SW 1271 (cell line): ENCODE measurements around the gene FIGN.
A peak's percentile ranks its signal among the peaks of the same experiment; 100 is the strongest.

Source experiments
- DNase-seq, 2 experiments: peaks; one replicate each; lab custom pipeline; 2025; lab: John Stamatoyannopoulos, UW

FIGN gene

DNA sequence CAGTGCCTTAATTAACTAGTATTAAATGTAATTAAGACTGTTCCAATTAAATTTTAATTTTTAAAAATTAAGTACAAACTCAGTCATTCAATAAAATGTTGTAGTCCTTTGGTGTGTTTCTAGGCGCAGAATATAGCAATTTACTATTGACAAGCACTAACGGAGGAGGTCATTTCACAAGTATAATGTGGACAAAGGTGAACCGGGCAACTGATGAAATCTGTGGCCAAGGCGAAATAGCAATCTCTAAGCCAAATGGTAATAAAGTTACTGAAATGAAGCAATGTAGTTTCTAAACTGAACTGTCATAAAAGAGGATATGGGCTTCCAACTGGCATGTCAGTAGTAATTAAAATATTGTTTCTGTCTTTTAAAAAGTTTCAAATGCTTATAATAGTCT, 27.5 kb downstream of the FIGN start:
- DNase-seq: no peak

DNA sequence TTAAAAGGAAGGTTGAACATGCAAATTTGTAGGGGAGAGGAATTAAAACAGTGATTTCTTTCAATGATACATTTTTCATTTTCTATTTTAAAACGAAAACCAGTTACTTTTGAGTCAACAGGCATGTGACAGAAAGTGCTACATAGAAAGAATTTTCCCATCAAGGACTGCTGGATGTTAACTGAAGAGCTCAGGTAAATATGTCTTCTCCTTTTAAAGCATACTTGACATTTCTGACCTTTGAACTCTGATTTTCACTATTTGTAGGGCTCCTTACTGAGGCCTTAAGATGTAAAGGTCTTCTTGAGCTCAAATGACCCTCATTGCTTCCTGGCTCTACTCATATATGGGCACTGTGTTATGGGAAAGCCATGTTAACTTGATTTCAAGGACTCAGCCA, 32.4 kb downstream of the FIGN start:
- no peak for DNase-seq

- DNase-seq: no peak
Measured at GRCh38 chr2:163701399-163702195, 34.2 kb downstream of the FIGN start.

DNA sequence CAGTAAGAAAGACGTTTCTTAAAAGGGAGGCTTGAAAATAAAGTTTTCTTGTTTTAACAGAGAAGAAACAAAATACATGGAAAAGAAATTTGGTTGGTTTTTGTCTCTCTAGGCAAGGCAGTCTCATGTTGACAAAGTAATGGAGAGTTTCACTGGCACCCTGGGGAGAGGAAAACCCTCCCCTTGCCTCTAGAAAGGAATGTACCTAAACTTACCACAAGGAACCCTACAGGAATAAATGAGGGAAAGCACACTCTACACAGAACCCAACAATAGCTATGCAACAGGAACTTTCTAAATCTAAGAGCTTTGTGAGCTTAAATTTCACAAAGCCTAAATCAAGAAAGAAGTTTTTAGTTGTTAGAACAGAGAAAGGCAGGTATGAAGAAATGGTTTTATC, 37.0 kb downstream of the FIGN start:
- no peak for DNase-seq

- no peak for DNase-seq
Measured at GRCh38 chr2:163697846-163698637, 37.8 kb downstream of the FIGN start.

DNA sequence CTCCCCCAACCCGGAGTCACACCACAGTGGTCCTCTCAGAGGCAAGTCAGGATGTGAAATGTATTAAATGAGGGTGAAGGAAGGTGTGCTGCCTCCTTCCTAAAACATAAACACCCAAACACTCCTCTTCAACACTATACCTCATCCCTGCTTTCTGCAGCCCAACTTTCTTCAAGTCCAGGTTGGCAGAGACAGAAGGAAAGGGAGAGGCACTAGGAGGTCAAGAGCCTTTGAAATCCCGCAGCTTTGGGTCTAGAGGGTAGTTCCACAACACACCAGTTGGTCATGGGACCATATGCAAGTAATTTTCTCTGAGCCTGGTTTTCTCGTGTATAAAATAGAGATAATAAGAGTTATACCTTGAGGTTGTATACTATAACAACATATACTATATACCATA, 38.4 kb downstream of the FIGN start:
- no peak for DNase-seq

GRCh38 chr2:163693484-163693883, 42.3 kb downstream of the FIGN start:
- DNase-seq: no peak

- no peak for DNase-seq
Measured at GRCh38 chr2:163692611-163693482, 43.0 kb downstream of the FIGN start.

GRCh38 chr2:163692081-163692480, 43.7 kb downstream of the FIGN start:
- peak in 1 of 2 experiments; percentile 15 for DNase-seq

DNA sequence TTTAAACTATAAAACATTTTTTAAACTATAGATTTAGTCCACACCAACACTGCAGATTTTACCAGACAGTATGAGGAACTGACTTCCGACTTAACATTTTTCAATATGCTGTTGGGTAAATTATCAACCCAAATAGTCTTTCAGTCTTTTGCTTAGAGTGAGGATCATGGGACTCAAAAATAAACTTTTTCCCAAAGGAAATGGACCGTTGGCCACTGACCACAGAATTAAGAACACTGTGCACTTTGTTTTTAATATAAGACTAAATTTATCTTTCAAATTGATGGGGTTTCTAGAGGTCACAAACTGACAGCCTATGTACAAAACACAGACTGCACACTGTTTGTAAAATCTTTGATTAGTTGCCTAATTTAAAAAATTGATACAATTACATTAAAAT, 44.9 kb downstream of the FIGN start:
- no peak for DNase-seq

DNA sequence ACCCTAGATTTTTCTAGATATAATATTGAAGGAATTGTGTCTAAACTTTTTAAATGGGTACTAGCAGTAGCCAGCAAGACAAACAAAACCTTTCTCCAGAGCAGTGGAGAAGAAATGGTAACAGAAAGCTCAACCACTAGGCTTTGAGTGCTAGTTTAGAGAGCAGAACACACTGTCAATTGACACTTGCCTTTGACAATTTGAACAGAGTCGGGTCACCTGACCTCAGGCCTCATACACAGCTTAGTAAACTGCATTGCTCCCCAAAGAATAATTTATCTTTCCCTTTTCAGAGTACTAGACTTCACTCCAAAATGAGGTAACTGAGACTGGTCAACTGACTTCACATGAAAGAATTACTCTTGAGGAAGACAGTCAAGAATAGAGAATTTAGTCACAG, 48.6 kb downstream of the FIGN start:
- no peak for DNase-seq

- no peak for DNase-seq
Measured at GRCh38 chr2:163686289-163686688, 49.5 kb downstream of the FIGN start.

DNA sequence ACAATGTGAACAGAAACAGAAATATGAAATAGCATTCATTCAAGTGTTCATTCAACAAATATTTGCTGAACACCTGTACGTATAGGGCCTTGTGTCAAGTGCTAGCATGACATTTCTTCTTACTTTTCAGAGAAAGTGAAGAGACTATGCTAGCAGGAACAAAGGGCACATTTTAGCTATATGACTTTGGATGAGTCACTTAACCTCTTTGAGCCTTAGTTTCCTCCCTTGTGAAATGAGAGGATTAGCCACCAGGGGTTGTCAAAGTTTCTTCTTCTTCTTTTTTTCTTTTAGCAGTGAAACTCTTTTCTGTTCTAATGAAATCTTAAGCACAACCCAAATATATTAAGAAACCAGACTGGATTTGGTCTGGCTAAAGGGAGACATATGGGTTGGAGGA, 53.1 kb downstream of the FIGN start:
- DNase-seq: peak in 1 of 2 experiments; percentile 53

DNA sequence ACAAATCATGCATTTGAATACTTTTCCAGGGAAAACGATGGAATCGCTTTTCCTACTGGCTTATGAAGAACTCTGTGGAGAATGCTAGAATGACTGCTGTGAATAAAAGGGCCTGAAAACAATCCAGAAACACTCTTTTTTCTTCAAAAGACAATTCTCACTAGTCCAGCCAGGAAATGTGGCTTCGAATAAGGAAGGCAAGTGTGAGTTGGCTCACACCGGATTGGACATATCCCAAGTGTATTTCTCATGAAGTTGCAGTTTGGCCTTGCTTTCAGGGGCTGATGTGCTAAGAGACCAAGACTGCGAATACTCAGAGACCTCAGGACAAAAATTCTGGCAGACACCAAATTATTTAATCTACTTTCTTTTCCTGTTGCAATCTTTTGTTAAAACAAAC, 54.1 kb downstream of the FIGN start:
- DNase-seq: no peak

DNA sequence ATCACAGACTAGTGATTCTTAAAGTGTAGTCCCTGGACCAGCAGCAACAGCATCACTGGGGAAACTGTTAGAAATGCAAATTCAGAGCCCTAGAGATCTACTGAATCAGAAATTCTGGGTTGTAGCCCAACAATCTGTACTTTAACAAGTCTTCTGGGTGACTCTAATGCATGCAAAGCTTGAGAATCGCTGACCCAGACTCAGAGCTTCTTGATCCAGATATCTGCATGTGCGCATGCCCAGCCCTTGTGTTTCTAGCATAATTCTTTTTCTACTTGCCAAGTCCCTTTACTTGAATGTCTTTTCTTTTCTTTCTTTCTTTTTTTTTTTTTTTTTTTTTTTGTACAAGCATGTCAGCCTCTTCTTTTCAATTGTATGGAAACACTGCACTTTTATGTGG, 60.4 kb downstream of the FIGN start:
- DNase-seq: no peak

DNA sequence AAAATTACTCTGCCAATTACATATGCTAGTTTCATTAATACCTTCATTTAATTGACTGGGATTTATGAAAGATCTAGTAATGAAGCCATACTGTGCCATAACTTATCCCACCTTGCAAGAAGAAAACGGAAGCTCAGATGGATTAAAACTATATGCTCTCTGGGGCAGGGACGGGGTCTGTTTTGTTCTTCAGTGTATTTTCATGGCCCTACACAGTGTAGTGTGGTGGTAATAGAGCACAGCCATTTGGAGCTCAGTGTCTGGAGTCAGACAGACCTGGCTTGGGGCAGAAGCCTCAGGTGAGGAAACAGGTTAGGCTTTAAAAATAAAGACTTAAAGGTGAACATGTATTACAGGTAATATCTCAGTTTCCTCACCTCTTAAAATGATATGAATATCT, 62.3 kb downstream of the FIGN start:
- DNase-seq: no peak

GRCh38 chr2:163670929-163671328, 64.9 kb downstream of the FIGN start:
- no peak for DNase-seq

GRCh38 chr2:163669506-163669905, 66.3 kb downstream of the FIGN start:
- no peak for DNase-seq

DNA sequence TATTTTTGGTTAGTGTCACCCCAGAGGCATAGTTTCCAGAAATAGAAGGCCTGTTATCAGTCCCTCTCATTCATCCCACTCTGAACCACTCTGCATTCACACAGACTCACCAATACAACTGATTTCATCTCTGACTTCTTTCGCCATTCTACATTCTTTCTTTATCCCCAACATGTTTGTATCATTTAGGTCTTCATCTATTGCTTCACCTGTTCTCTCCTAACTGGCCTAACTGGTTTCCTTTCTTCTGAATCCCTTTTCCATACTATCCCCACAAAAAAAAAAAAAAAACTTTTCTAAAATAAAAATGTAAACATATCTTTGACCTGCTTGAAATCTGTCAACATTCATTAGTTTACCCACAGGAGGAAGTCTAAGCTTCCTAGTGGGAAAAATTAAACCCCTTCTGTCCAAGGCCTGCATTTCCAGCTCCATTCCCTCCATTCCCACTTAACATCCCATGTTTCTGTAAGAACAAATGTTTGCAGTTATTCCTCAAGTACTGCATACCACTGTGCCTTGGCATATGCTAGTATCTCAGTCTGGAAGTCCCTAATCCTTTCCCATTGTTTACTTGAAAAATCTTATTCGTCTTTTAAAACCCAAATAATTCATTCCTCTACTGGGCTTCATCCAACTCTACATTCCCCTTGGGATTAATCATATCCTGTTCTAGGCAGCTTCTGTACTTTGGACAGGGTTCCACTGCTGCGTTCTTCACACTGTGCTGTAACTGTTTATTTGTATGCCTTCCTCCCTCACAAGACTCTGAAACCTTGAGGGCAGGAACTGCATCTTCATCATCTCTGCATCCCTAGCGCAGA, 68.5 kb downstream of the FIGN start:
- peak; percentile 15 to 90 for DNase-seq

DNA sequence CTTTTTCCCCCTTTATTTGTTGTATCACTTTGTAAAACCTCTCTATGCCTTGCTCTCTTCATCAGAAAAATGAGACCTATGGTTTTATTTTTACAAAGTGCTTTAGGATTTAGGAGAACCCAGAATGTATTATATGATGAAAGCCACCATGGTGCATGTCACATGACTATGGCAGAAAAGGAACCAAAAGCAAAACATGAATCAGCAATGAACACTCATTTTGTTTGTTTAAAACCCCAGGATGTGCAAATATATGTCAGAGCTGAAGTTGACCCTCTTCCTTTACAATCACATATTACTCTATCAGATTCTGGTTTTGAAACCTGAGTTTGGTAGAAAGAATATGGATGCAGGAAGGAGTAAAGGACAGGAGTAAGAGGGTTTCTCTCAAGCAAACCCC, 70.0 kb downstream of the FIGN start:
- no peak for DNase-seq

GRCh38 chr2:163665051-163665450, 70.8 kb downstream of the FIGN start:
- no peak for DNase-seq

DNA sequence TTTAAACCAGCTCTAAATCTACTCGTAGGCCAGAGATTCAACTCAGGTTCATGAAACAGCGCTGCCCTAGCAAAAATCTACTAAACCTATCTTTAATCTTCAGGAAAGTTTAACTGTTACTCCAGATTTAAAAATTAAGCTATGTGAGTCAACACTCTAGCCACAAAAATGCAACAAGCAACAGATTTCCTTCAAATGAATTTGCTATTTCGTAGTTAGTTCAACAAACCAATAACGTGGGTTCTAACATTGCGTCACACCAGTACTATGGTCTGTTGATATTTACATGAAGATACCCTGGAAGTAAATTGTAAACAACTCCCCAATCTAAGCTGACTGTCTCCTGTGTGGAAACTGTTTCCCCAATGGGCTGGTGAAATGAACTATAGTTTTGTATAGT, 71.2 kb downstream of the FIGN start:
- DNase-seq: peak; percentile 8 to 49
